ENCODE data around the gene SPHK2.

Gene SPHK2

DNA sequence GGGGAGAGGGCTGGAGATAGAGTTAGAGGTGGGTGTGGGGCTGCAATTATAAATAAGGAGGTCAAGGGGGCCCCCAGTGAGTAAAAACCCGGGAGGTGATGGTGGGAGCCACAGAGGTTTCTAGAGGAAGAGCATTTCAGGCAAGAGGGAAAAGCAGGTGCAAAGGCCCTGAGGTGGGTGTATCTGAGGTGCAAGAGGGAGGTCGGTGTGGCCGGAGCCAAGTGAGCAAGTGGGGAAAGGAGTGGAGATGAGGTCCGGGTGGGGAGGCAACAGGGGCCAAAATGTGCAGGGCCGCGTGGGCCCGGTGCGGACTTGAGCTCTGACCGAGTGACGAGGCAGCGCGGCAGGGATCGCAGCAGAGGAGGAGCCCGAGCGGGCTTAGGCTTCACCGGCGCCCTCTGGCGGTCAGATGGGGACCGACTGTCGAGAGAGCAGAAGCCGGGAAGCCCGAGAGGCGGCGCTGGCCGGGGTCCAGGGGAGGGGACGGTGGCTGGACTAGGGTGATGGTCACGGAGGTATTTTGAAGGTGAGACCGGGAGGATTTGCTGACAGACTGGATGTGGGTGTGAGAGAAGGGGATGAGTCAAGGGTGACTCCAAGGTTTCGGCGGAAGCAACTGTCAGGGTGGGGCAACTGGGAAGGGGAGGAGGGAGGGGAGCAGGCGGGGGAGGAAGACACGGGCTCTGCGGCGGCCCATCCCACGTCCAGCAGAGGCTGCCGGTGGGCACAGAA is 30.5 kb upstream of the SPHK2 start:
- DNase-seq (ENCODE audit: insufficient read length, low spot score), result peak; percentile 90
- TF ChIP-seq SPI1 (IDR thresholded peaks at IDR 0.05; ENCODE audit: low read depth, low read length), result no peak
- no peak for TF ChIP-seq TAF1 (IDR thresholded peaks at IDR 0.05; ENCODE audit: low read depth, low read length)
- TF ChIP-seq POU2F2 (IDR thresholded peaks at IDR 0.05; ENCODE audit: low read depth, low read length), result no peak
- TF ChIP-seq POLR2A (IDR thresholded peaks at IDR 0.05; ENCODE audit: low read depth, low read length), result no peak
- TF ChIP-seq PAX5 (IDR thresholded peaks at IDR 0.05; ENCODE audit: insufficient read depth, low read length, severe bottlenecking), result no peak
- TF ChIP-seq POLR2AphosphoS5 (IDR thresholded peaks at IDR 0.05; ENCODE audit: low read depth, low read length), result no peak
- FAIRE-seq, result peak; percentile 78

DNA sequence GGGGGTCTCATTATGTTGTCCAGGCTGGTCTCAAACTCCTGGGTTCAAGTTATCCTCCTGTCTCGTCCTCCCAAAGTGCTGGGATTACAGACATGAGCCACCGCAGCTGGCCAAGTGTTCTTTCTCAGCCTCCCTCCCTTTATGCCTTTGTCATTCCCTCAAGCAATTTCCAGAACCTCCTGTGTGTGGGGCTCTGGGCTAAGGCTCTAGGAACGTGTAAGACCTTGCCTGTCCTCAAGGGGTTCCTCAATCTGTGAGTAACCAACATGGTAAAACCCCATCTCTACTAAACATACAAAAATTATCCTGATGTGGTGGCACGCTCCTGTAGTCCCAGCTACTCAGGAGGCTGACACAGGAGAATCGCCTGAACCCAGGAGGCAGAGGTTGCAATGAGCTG is 28.3 kb upstream of the SPHK2 start:
- TF ChIP-seq POU2F2 (IDR thresholded peaks at IDR 0.05; ENCODE audit: low read depth, low read length) (no peak), POLR2A (IDR thresholded peaks at IDR 0.05; ENCODE audit: low read depth, low read length) (no peak), SPI1 (IDR thresholded peaks at IDR 0.05; ENCODE audit: low read depth, low read length) (no peak), PAX5 (IDR thresholded peaks at IDR 0.05; ENCODE audit: insufficient read depth, low read length, severe bottlenecking) (no peak), POLR2AphosphoS5 (IDR thresholded peaks at IDR 0.05; ENCODE audit: low read depth, low read length) (no peak), TAF1 (IDR thresholded peaks at IDR 0.05; ENCODE audit: low read depth, low read length) (no peak)
- FAIRE-seq, result no peak
- DNase-seq (ENCODE audit: insufficient read length, low spot score), result no peak

DNA sequence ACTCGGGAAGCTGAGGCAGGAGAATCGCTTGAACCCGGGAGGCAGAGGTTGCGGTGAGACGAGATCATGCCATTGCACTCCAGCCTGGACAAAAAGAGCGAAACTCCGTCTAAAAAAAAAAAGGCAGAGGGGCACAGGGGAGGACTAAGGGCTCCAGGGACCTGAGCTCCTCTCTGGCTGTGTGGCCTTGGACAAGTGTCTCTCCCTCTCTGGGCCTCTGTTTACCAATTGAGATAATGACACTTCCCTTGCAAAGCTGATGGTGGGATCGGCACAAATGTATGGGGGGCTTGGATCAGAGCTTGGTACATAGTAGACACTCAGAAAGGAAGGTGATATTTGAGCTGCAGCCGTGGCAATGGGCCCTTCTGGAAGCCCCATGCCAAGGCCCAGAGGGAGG is 24.1 kb upstream of the SPHK2 start:
- no peak for DNase-seq (ENCODE audit: insufficient read length, low spot score)
- FAIRE-seq, result no peak
- no peak for TF ChIP-seq SPI1 (IDR thresholded peaks at IDR 0.05; ENCODE audit: low read depth, low read length)
- TF ChIP-seq POLR2A (IDR thresholded peaks at IDR 0.05; ENCODE audit: low read depth, low read length), result no peak
- no peak for TF ChIP-seq PAX5 (IDR thresholded peaks at IDR 0.05; ENCODE audit: insufficient read depth, low read length, severe bottlenecking)
- no peak for TF ChIP-seq POU2F2 (IDR thresholded peaks at IDR 0.05; ENCODE audit: low read depth, low read length)
- no peak for TF ChIP-seq TAF1 (IDR thresholded peaks at IDR 0.05; ENCODE audit: low read depth, low read length)
- TF ChIP-seq POLR2AphosphoS5 (IDR thresholded peaks at IDR 0.05; ENCODE audit: low read depth, low read length), result no peak

DNA sequence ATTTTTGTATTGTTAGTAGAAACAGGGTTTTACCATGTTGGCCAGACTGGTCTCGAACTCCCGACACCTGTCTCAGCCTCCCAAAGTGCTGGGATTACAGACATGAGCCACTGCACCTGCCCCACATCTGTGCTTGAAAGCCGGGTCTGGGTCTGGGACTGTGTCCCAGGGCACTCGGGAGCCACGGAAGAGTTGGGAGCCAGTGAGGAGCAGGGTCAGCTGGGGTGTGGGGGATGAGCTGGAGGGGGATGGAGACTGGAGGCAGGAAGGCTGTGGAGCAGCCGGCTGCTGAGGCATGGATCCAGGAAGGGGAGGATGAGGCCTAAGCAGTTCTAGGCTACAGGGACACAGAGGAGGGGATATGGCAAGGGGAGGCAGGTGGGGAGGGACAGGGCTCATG is 23.5 kb upstream of the SPHK2 start:
- DNase-seq (ENCODE audit: insufficient read length, low spot score), result no peak
- FAIRE-seq, result no peak
- TF ChIP-seq POU2F2 (IDR thresholded peaks at IDR 0.05; ENCODE audit: low read depth, low read length) (no peak), POLR2A (IDR thresholded peaks at IDR 0.05; ENCODE audit: low read depth, low read length) (no peak), PAX5 (IDR thresholded peaks at IDR 0.05; ENCODE audit: insufficient read depth, low read length, severe bottlenecking) (no peak), POLR2AphosphoS5 (IDR thresholded peaks at IDR 0.05; ENCODE audit: low read depth, low read length) (no peak), TAF1 (IDR thresholded peaks at IDR 0.05; ENCODE audit: low read depth, low read length) (no peak), SPI1 (IDR thresholded peaks at IDR 0.05; ENCODE audit: low read depth, low read length) (no peak)

DNA sequence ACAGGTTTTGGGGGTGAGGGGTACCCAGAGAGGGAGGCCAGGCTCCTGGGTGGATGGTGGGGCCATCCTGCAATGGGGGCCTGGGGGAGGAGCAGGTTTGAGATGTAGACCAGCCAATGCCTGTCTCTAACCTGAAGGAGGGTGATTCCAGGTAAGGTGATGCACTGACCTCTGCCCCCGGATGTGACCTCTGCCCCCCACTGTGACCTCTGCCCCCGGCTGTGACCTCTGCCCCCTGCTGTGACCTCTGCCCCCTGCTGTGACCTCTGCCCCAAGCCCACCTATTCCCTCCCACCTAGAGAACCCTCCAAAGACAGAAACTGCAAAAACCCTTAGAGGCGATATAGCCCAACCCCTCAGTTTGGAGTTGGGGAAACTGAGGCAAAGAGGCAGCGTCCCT is 23.1 kb upstream of the SPHK2 start:
- DNase-seq (ENCODE audit: insufficient read length, low spot score) (no peak), FAIRE-seq (no peak)
- no peak for TF ChIP-seq POLR2A (IDR thresholded peaks at IDR 0.05; ENCODE audit: low read depth, low read length)
- no peak for TF ChIP-seq POU2F2 (IDR thresholded peaks at IDR 0.05; ENCODE audit: low read depth, low read length)
- no peak for TF ChIP-seq TAF1 (IDR thresholded peaks at IDR 0.05; ENCODE audit: low read depth, low read length)
- TF ChIP-seq POLR2AphosphoS5 (IDR thresholded peaks at IDR 0.05; ENCODE audit: low read depth, low read length), result no peak
- TF ChIP-seq PAX5 (IDR thresholded peaks at IDR 0.05; ENCODE audit: insufficient read depth, low read length, severe bottlenecking), result no peak
- TF ChIP-seq SPI1 (IDR thresholded peaks at IDR 0.05; ENCODE audit: low read depth, low read length), result no peak

DNA sequence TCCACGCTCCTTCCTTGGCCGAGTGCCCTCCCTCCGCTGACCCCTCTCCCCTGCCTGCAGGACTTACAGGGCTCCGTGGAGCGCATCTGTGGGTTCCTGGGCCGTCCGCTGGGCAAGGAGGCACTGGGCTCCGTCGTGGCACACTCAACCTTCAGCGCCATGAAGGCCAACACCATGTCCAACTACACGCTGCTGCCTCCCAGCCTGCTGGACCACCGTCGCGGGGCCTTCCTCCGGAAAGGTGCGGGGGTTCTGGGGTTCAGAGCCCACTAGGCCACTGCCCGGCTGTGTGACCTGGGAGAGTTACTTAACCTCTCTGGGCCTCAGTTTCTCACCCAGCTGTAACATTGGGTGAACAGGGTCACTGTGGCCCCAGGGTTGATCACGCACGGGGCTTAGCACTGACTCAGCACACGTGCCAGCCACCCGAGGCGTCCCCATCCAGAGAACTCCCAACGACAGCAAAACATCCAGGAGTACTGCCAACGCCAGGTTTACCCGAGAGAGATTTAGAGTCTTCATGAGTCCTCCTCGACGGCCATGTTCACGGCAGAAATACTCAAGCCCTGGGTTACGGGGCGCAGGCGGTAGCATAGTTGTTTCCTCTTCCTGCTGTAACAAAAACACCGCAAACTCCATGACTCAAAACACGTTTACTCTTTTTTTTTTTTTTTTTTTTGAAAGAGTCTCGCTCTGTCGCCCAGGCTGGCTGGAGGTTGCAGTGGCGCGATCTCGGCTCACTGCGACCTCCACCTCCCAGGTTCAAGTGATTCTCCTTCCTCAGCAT is 22.4 kb upstream of the SPHK2 start:
- TF ChIP-seq POU2F2 (IDR thresholded peaks at IDR 0.05; ENCODE audit: low read depth, low read length) (no peak), POLR2A (IDR thresholded peaks at IDR 0.05; ENCODE audit: low read depth, low read length) (no peak), POLR2AphosphoS5 (IDR thresholded peaks at IDR 0.05; ENCODE audit: low read depth, low read length) (no peak), TAF1 (IDR thresholded peaks at IDR 0.05; ENCODE audit: low read depth, low read length) (no peak), SPI1 (IDR thresholded peaks at IDR 0.05; ENCODE audit: low read depth, low read length) (no peak), PAX5 (IDR thresholded peaks at IDR 0.05; ENCODE audit: insufficient read depth, low read length, severe bottlenecking) (no peak)
- FAIRE-seq, result no peak
- DNase-seq (ENCODE audit: insufficient read length, low spot score), result no peak

DNA sequence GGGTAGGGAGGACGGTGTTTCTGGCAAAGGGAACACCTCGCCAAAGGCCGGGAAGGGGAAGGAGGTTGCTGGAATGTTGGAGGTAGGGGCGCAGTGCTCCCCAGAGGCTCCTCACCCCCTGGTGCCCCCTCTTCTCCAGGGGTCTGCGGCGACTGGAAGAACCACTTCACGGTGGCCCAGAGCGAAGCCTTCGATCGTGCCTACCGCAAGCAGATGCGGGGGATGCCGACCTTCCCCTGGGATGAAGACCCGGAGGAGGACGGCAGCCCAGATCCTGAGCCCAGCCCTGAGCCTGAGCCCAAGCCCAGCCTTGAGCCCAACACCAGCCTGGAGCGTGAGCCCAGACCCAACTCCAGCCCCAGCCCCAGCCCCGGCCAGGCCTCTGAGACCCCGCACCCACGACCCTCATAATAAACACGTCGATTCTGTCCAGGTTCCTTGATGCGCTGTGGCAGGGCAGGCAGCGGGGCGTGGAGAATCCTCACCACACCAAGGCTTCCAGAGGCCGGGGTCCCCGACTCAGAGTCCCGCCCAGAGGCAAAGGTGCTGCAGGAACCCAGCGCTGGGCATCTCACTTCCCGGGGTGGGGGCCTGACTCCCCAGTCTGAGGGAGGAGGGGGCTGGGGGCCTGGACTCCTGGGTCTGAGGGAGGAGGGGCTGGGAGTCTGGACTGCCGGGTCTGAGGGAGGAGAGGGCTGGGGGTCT is 20.2 kb upstream of the SPHK2 start:
- FAIRE-seq (no peak), DNase-seq (ENCODE audit: insufficient read length, low spot score) (no peak)
- no peak for TF ChIP-seq TAF1 (IDR thresholded peaks at IDR 0.05; ENCODE audit: low read depth, low read length)
- no peak for TF ChIP-seq SPI1 (IDR thresholded peaks at IDR 0.05; ENCODE audit: low read depth, low read length)
- no peak for TF ChIP-seq POU2F2 (IDR thresholded peaks at IDR 0.05; ENCODE audit: low read depth, low read length)

DNA sequence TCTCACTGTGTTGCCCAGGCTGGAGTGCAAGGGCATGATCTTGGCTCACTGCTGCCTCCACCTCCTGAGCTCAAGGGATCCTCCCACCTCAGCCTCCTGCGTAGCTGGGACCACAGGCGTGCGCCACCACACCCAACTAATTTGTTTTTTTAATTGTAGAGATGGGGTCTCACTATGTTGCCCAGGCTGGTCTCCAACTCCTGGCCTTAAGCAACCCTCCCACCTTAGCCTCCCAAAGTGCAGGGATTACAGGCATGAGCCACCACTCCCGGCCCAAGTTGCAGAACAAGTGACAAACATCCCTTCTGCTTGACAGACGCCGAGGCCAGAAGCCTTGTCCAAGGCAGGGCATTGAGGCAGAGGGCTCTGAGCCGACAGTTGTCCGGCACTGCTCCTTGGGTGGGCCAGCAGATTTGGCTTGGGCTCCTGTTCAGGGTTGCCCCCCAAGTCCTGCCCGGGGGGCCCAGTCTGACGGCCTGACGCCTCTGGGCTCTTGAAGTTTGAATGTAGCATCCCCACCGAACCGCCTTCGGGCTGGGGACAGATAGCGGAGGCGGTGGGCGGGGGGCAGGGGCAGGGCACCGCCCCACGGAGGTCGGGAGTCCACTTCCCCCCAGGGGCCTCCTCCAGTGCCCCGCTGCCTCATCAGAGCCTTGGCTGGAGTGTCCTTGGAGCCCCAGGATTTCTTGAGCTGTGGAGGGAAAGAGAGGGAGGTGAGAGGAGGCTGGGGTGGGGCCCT is 18.5 kb upstream of the SPHK2 start:
- FAIRE-seq (no peak), DNase-seq (ENCODE audit: insufficient read length, low spot score) (no peak)
- TF ChIP-seq POU2F2 (IDR thresholded peaks at IDR 0.05; ENCODE audit: low read depth, low read length) (no peak), SPI1 (IDR thresholded peaks at IDR 0.05; ENCODE audit: low read depth, low read length) (no peak), PAX5 (IDR thresholded peaks at IDR 0.05; ENCODE audit: insufficient read depth, low read length, severe bottlenecking) (no peak), POLR2A (IDR thresholded peaks at IDR 0.05; ENCODE audit: low read depth, low read length) (no peak), TAF1 (IDR thresholded peaks at IDR 0.05; ENCODE audit: low read depth, low read length) (no peak), POLR2AphosphoS5 (IDR thresholded peaks at IDR 0.05; ENCODE audit: low read depth, low read length) (no peak)
